Fibroblast of skin of left quadriceps (primary cell): ENCODE results near the gene ZNF446.
"Not testable (repeated sequence)": the region's sequence is repeated elsewhere in the genome, so short reads cannot be mapped to it uniquely, and the experiment has no call there.

ENCODE experiments used
- DNase-seq, 2 experiments: peaks; one replicate each; pipeline ENCODE4 v3.0.0-alpha.2; 2013; ENCODE audit warnings: low read depth in 2 of 2

ZNF446 gene

GRCh38 chr19:58475714-58476497 lies at the start of gene ZNF446:
TSS of gene ZNF446 (plus strand) at chr19:58476352. CDS start at chr19:58477219, 867 bp downstream.
- peak; percentile 90 to 91 for DNase-seq

GRCh38 chr19:58428617-58429016 lies 47.5 kb upstream of the ZNF446 start:
- no peak for DNase-seq

GRCh38 chr19:58429745-58430144 lies 46.4 kb upstream of the ZNF446 start:
- DNase-seq = no peak

GRCh38 chr19:58434217-58434616 lies 41.9 kb upstream of the ZNF446 start:
- no peak for DNase-seq

GRCh38 chr19:58439576-58440554 lies 36.3 kb upstream of the ZNF446 start, which contains the start of gene ZNF132:
TSS of gene ZNF132 (minus strand) at chr19:58440153. CDS start at chr19:58439821, 332 bp downstream.
- peak; percentile 99 to 100 for DNase-seq

- DNase-seq = no peak
Measured at GRCh38 chr19:58440556-58440955, 35.6 kb upstream of the ZNF446 start.

- DNase-seq = not testable (repeated sequence)
Measured at GRCh38 chr19:58442986-58443385, 33.2 kb upstream of the ZNF446 start.

GRCh38 chr19:58448860-58449259 lies 27.3 kb upstream of the ZNF446 start:
- DNase-seq = not testable (repeated sequence)

- DNase-seq = not testable (repeated sequence)
Measured at GRCh38 chr19:58449980-58450379, 26.2 kb upstream of the ZNF446 start.

- DNase-seq = no peak
Measured at GRCh38 chr19:58450856-58451357, 25.2 kb upstream of the ZNF446 start.

- peak; percentile 83 to 85 for DNase-seq
Measured at GRCh38 chr19:58451358-58452101, 24.6 kb upstream of the ZNF446 start, which contains the start of gene ZNF324B. TSS of gene ZNF324B (plus strand) at chr19:58451622. CDS start at chr19:58453702, 2,080 bp downstream.

GRCh38 chr19:58453743-58454142 lies 22.4 kb upstream of the ZNF446 start:
- DNase-seq = no peak

- no peak for DNase-seq
Measured at GRCh38 chr19:58455306-58455705, 20.8 kb upstream of the ZNF446 start.

GRCh38 chr19:58456111-58456510 lies 20.0 kb upstream of the ZNF446 start:
- DNase-seq = no peak

- no peak for DNase-seq
Measured at GRCh38 chr19:58460039-58460438, 16.1 kb upstream of the ZNF446 start.

- no peak for DNase-seq
Measured at GRCh38 chr19:58466089-58466759, 9.9 kb upstream of the ZNF446 start.

- DNase-seq = peak; percentile 84 to 88
Measured at GRCh38 chr19:58466760-58467589, 9.2 kb upstream of the ZNF446 start, which contains the start of gene ZNF324. TSS of gene ZNF324 (plus strand) at chr19:58467080. CDS start at chr19:58469186, 2,106 bp downstream.

GRCh38 chr19:58468216-58468839 lies 7.8 kb upstream of the ZNF446 start:
- no peak for DNase-seq
